ENCODE results near the gene NXF1.
"Not testable (repeated sequence)": the region's sequence is repeated elsewhere in the genome, so short reads cannot be mapped to it uniquely, and the experiment has no call there.

Gene NXF1

DNA sequence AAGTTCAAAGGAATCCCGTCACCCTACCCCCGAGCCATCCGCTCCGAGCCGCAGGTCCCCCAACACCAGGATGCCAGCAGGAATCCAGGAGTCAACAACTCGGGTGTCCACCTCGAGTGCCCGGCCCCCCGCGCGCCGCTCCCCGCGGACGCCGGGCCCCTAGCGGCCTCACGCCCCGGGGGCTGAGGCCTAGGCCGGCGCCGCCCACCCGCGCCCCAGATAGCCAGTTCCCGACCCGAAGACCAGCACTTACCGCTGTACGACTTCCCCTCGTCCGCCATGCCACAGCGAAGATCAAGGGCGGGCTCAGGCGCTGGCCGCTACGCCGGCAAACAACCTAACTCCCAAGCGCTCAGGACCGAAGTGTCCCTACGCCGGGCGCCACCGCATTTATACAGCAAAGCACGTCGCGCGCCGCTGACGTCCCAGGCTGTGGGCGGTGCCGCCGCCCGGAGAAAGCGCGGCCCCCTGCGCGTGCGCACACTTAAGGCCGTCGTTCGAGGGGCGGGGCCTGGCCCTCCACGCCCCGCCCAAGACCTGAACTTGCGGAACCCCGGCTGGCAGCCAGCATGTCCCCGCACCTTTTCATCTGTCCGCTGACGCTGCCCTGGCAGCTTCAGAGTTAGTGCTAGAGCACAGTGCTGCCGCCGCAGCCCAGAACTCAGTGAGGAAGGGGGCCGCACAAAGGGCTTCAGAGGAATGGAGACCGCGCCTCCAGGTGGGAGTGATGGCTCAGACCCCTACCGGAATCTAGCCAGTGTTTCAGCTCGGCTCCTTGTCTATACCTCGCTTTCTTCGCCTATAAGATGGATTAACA, at the start of gene NXF1:
Gene NXF1, minus strand, starts transcription at position 365 of the 817 bp plus-strand sequence. Its CDS starts 84 bp downstream, at position 281.
- DNase-seq = peak; percentile 95

DNA sequence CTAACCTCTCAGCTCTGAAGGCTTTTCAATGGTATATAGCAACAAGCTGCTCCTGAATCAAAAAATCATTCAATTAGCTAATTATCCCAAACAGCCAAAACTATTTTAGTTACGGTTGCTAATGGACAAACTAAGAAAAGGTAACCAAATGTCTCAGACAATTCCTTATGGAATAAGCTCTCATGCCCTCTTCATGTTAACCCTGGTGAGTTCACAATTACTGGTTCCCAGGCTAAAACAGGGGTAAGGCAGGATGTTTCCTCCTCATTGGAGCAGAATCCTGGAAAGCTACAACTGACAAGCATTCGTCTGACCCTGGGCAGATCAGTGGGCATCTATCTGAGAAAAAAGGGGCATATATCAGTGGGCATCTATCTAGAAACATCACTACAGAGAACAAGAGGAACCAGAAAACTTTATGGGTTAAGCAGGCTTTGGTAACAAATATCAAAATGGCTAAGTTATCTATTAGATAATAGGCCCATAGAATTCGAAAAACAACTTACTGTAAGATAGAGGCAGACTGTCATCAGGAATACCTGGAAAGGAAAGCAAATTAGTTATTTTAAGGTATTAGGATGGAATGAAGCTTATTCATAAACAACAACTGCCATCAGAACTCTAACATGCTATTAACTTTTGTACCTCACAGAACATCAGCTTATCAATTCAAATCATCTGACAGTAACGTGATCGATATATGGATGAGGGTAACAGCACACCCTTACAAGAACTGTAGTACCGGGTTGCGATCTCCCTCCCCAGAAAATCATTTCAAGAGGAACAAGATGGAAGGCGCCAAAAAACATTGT, 49.0 kb upstream of the NXF1 start:
- no peak for DNase-seq

DNA sequence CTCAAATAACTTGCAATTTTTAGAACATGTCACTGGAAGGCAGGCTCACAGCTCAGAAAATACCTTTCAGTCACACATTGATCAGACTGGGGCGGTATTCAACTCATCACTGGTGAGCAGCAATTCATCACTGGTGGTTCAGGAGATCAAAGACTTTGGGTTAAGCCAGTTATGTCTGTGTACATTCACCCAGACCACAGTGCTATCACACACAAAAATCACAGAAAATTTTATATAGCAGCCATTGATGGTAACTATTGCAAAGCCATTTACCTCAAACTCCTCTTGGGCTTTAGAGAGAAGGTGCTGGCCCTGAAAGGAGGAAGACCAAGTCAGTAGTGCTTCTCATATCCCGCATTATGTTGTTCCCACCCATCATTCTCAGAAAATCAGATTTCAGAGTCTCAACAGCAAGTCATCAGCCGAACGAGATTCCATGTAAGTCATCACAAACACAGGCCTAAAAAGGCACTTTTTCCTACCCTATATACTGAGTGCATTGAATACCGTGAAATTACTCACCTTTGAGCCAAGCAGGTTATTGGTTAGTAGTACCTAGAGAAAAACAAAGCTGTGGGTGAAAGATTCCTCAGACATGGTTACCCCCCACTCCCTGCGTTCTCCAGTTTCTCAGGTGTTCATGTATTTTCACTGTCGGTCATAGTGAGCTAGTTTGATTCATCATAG, 48.2 kb upstream of the NXF1 start:
- peak; percentile 25 for DNase-seq

DNA sequence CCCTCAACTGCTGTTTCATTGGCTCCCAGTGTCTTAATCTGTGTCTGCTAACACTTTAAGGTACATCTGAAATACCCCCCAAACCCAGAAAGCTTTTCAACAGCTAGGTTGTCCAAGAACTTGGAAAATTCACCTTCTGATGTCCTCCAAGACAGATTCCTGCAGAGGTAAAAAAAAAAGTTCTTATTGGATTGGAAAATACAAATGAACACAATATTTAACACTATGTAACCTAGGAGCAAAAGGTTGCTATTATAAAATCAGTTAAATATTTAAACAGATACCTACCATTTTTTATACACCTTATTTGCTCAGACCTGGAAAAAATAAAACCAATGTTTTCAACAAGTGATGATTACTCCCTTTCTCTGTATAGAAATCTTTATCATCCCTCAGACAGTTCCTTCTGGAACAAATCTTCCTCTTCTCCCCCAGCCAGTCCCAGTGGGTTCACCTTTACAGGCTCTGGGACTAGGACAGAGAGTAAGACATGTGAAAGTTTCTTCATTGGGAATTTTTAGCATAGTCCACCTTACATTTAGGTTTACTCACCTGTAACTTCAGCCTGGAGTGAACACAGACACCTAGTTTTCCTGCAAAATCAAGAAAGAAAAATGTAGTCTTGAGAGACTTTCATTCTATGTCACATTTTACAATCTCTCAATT, 47.4 kb upstream of the NXF1 start:
- DNase-seq = no peak

DNA sequence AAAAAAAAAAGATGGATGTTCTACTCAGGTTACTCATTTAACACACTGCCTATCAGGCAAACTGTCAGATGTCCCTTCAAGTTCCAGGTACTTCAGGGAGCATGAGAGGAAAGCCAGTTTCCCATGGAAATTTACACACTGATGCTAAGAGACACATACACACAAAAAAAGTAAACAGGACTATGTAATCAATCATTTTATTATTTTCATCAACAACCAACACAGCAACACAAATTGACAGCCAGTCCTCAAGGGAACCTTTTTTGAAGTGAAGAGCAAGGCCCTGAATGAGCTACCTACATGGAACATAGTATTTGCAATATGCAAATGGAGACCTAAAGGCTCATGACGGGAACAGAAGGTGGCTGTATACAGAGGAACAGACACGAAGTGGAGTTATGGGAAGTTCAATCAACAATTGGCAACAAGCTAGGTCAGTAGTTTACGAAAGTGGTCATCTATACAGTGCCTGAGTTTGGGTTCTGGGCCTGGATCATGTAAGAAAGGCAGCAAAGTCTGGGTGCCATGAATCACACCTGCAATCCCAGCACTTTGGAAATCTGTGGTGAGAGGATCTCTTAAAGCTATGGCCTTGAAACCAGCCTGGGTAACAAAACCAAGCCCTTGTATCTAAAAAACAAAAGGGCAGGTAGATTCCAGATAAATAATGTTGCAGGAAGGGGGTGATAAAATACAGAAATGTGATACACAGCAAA, 46.7 kb upstream of the NXF1 start:
- DNase-seq = no peak

DNA sequence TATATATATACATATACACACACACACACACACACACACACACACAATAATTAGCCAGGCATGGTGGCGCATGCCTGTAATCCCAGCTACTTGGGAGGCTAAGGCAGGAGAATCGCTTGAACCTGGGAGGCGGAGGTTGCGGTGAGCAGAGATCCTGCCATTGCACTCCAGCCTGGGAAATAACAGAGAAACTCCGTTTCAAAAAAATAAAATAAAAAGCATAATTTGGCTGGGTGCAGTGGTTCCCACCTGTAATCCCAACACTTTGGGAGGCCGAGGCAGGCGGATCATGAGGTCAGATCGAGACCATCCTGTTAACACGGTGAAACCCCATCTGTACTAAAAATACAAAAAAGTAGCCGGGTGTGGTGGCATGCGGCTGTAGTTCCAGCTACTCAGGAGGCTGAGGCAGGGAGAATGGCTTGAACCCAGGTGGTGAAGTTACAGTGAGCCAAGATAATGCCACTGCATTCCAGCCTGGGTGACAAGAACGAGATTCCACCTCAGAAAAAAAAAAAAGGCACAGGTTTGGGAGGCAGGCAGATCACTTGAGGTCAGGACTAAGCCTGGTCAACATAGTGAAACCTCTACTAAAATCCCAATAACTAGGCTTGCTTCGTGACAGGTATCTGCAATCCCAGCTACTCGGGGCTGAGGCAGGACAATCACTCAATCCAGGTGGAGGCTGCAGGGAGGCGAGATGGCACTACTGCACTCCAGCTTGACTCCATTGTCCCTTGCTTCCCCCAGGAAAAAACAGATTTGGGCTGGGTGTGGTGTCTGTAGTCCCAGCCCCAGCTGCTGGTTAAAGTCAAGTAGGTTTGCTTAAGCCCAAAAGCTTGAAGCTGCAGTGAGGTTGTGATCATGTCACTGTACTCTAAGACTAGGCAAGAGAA, 45.9 kb upstream of the NXF1 start:
- DNase-seq = no peak

DNA sequence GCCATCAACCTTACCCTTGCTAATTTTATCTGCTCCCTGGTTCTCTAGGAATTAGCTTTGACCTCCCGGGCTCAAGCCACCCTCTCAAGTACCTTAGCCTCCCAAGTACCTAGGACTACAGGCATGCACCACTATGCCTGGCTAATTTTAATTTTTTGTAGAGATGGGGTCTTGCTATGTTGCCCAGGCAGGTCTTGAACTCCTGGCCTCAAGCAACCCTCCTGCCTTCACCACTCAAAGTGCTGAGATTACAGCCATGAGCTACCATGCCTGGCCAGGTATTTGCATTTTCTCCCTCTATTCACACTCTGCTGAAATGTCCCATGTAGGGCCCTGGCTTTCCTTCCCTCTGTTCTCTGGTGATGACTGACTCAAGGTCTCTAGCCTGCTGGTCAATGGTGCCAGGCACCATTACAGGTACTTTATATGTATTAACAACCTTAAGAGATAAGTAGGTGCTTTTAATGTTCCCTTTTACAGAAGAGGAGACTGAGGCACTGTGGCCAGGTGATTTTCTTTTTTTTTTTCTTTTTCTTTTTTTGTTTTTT, 42.6 kb upstream of the NXF1 start:
- no peak for DNase-seq

DNA sequence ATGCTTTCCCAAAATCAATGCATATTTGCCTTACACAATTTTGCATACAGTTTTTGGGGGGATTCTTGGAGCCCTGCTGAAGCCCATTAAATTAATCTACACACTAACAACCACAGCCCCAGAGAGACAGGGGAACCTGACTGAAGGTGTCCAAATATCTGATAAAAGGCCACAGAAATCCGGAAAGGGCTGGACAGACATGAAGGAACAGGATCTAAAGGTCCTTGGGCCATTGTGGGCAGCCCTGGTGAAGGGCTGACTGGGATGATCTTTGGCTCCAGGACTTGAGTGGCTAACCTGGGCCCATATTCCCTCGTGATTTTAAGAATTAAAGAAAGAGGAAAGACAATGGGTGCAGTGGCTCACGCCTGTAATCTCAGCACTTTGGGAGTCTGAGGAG, 40.9 kb upstream of the NXF1 start:
- no peak for DNase-seq

DNA sequence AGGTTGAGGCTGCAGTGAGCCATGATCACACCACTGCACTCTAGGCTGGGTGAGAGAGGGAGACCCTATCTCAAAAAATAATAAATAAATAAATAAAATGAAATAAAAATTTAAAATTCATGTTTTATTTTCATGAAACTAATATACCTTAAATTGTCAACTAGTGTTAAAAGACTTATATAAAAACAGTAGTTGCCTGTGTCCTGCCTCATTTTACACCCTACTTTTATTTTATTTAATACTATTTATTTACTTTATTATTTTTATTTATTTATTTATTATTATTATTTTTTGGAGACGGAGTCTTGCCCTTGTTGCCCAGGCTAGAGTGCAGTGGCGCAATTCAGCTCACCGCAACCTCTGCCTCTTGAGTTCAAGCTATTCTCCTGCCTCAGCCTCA, 38.9 kb upstream of the NXF1 start:
- DNase-seq = no peak

DNA sequence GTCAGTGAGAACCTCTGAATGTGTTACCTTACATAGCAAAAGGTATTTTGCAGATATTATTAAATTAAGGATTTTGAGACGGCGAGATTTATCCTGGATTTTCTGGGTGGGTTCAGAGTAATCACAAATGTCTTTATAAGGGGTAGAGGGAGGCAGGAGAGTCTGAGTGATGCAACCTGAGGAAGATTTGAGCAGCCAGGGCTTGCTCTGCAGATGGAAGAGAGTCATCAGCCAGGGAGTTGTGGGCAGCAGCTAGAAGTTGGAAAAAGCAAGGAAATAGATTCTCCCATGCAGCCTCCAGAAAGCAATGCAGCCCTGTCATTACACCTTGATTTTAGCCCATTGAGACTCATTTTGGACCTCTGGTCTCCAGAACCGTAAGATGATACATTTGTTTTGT, 38.2 kb upstream of the NXF1 start:
- DNase-seq = no peak

DNA sequence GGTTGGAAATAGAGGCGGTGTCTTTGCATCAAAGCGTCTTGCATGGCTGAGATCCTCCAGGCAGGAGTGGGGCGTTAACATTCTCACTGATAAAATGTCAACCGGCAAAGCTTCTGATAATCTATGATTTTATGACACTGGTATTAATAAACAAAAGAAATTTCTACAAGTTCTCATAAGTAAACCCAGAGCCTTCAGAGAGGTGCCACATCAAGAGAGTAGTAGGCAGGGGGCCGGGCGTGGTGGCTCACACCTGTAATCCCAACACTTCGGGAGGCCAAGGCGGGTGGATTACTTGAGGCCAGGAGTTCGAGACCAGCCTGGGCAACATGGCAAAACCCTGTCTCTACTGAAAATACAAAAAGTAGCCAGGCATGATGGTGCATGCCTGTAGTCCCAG, 37.7 kb upstream of the NXF1 start:
- DNase-seq = not testable (repeated sequence)

DNA sequence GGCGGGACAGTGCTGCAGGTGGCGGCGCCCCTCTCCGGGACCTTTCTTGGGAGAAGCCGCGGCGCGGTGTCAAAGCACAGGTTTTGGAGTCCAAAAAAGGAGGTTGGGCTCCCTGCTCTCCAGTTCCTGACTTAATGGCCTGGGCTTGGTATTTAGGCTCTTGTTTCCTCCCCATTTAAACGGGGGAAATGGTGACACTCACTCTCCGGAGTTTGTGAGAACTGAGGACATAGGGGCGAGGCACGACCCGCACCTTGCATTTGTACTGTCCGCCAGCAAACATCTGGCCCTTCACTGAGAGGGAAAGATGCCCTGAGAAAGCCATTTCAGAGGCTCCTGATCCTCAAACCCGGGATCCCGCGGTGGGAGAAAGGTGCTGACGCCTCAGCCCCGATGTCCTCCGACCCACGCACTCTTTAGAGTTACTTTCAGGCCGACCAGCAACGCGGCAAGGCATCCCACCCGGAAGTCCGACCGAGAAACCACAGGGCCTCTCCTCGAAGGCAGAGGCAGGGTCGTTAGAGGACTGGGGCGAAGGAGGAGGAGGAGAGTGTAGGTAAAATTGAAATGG, 37.0 kb upstream of the NXF1 start:
- peak; percentile 46 for DNase-seq

DNA sequence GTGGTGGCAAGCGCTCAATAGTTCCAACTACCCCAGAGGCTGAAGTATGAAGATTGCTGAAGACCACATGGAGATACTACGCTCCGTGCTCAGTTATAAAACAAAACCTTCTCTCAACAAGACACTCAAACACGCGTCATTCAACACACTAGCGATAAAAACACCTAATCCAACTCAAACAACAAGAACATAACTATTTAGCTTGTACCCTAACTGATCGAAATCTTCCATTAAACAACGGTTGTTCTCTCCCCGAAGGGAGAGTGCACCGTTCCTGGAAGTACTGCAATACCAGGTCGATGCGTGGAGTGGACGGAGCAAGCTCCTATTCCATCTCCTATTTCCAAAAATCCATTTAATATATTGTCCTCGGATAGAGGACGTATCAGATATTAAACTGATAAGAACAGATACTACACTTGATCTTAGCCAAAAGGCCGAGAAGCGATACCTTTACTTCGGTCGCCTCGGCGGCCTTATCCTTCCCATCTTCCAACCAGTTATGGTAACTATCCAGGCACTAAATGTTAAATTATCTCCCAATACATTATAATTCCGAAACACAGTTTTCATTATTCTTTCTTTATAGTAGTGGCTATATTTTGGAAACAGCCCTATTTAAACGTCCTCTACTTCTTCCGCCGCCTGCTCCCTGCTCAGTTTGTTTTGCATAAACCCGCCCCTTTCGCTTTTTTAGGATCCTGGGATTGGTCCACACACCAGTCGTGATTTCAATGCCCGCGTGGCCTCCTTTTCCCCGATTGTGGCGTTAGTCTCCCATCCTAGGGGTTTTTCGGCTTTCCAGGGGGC, 36.3 kb upstream of the NXF1 start:
- DNase-seq = peak; percentile 84

DNA sequence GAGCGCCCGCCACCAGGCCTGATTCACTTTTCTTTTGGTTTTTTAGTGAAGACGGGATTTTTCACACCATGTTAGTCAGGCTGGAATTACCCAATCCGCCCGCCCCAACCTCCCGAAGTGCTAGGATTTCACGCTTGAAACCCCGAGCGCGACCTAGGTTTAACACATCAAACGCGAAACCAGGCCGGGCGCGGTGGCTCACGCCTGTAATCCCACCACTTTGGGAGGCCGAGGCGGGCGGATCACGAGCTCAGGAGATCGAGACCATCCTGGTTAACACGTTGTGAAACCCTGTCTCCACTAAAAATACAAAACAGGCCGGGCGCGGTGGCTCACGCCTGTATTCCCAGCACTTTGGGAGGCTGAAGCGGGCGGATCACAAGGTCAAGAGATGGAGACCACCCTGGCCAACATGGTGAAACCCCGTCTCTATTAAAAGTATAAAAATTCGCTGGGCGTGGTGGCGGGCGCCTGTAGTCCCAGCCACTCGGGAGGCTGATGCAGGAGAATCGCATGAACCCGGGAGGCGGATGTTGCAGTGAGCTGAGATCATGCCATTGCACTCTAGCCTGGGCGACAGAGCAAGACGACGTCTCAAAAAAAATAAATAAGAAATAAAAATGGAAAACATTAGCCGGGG, 35.6 kb upstream of the NXF1 start:
- peak; percentile 64 for DNase-seq

DNA sequence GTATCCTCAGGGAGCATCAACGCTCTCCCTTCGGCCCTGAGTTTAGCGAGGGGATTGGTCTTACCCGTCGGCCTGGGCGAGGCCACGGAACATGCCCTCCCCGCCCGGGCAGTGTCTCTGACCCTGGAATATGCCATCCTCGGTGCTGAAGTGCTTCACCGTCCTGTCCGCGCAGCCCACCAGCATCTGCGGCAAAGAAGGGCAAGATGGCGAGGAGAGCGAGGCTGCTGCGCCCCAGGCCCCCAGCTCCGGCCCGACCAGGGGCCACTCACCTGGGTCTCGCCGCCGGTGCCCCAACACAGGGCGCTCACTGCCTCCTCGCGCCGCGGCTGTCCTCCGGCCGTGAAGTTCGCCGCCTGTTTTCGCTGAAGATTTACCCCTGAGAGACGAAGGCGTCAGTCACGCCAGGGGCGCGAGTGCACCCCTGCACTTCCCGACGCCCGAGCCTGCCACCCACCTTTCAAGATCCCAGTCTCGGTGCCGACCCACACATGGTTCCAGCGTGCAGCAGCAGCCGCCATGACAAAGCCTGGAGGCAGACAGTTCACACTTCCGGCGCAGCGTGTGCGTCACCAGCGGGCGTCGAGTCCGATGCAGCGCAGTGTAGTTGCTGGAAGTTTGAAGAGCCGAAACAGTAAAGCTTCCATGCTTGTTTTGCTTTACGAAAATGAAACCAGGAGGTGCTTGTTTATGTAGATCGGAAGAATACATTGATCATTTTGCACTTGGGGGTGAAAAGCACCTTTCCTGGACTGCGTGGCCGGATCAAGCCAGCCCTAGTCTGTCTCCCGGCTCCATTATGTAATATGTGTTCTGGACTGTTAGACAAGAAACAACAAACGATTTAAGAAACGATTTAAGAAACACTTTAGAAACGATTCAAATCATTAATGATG, 34.1 kb upstream of the NXF1 start, which contains the start of gene WDR74:
Gene WDR74, minus strand, starts transcription at position 541 of the 896 bp plus-strand sequence. Its CDS starts 20 bp downstream, at position 521.
- DNase-seq = peak; percentile 95

DNA sequence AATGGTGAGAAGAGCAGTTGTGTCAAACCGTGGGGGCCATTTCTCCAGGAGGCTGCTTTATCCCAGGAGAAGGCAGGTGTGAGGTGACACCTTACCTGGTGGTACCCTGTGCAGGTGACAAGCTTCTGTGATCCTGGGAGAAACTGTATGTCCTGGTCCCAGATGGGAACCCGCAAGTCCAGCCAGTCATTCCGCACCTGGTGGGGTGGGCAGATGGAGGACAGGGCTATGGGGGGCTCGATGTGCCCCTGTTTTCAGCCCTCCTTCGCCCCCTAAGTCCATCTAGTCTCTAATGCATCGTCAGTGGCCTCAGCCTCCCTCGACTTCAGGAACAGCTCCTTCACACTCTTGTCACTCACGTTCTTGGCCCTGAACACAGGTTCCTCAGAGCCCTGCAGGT, 30.1 kb upstream of the NXF1 start:
- DNase-seq = no peak

DNA sequence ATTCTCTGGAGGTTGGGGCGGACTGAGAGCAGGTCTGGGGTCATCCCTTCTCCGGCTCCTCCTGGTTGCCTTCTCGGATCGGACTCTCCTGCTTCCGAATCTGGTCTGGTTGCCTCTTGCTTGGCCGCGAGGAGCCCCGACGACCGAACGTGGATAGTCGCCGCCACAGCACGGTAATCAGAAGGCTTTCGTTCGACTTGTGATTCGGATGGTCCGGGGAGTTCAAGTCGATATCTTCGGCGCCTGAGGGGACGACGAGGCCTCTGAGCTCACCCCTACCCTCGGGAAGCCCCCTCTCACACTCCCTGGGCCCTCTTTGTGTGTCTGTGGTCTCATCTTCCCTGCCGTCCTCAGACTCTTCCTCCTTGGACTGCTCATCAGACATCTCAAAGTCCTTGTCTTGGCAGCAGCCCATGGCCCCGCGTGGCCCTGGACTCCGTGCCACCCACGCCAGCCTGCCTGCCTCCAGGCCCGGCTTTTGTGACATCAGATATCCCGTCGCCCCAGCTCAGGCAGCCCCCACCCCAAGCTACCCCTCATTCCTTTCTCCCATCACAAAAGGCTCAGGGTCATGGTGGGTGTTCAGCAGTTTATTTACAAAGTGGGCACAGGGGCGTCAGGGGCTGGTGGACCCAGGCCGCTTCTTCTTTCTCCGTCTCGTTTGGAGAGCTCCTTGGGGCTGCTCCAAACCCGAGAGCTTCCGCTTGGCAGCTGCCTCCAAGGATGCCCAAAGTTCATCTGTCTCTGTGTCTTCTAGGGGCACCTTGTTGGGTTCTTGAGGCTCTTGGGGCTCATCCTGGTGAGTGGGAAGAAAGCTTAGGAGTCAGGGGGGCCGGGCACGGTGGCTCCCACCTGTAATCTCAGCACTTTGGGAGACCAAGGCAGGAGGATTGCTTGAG, 27.3 kb upstream of the NXF1 start, which contains the start of gene TEX54:
Gene TEX54, minus strand, starts transcription at position 506 of the 899 bp plus-strand sequence.
- DNase-seq = no peak
